ENCODE data around the gene KIF6.

- TF ChIP-seq HDAC6 (IDR thresholded peaks at IDR 0.05; ENCODE audit: low read depth, low read length): no peak
- TF ChIP-seq YY1 (IDR thresholded peaks at IDR 0.05; ENCODE audit: low read depth, low read length): no peak
- TF ChIP-seq CTCF (IDR thresholded peaks at IDR 0.05; ENCODE audit: control extremely low read depth in 1 of 3, insufficient read depth in 1 of 3, low read depth in 1 of 3, low read length in 3 of 3): no peak
- no peak for TF ChIP-seq RFX5 (IDR thresholded peaks at IDR 0.05; ENCODE audit: borderline replicate concordance, low read depth, low read length)
- no peak for TF ChIP-seq POLR2A (IDR thresholded peaks at IDR 0.05; ENCODE audit: control extremely low read depth in 1 of 2, low read depth in 2 of 2, low read length in 2 of 2)
- no peak for TF ChIP-seq BRCA1 (IDR thresholded peaks at IDR 0.05; ENCODE audit: low read depth, low read length)
- no peak for TF ChIP-seq BACH1 (IDR thresholded peaks at IDR 0.05; ENCODE audit: low read length)
- TF ChIP-seq TAF1 (IDR thresholded peaks at IDR 0.05; ENCODE audit: low read depth, low read length): no peak
- no peak for TF ChIP-seq ZNF274 (IDR thresholded peaks at IDR 0.05; ENCODE audit: borderline replicate concordance, extremely low read depth, low read length)
- TF ChIP-seq SIN3A (conservative IDR thresholded peaks at IDR 0.05 in 1 of 2, IDR thresholded peaks at IDR 0.05 in 1 of 2; ENCODE audit: low read depth in 1 of 2, low read length in 2 of 2): no peak
- TF ChIP-seq SP1 (IDR thresholded peaks at IDR 0.05; ENCODE audit: low read depth, low read length): no peak
Measured at GRCh38 chr6:39424831-39425230, 300.4 kb downstream of the KIF6 start.

Data from H1 (cell line).